Measurements from ENCODE around the gene KRI1. TPM values are rescaled to one million over a fixed set of nuclear protein-coding genes. Genes with fewer than 3 reads are reported as not detected.

The KRI1 gene
- total RNA-seq, 1 donor from 2014 or later = 9.6 TPM

- no peak for DNase-seq
Observed at GRCh38 chr19:10517760-10518443, 47.9 kb downstream of the KRI1 start.

DNA sequence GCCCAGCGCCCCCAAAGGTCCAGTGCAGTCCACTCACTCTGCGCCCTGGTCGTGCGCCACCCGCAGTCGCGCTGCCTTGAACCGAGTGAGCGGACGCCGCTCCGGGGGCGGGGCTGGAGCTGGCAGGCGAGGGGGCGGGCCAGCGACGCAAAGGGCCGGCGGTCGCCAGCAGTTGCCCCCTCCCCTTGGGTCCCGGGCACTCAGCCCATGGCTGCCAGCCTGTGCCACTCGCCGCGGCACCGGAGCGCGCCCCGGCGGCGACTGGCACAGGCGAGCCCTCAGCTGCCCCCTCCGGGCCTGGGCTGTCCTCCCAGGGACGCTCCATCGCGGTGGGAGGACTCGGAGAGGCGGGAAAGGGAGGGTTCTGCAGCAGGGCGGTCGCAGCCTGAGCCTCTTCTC is 48.5 kb downstream of the KRI1 start, which contains the start of gene S1PR5:
Gene S1PR5, minus strand, starts transcription at position 87 of the 399 bp plus-strand sequence. CDS start 2,436 bp downstream, outside the sequence.
- DNase-seq = no peak

GRCh38 chr19:10516671-10517286 is 49.0 kb downstream of the KRI1 start:
- no peak for DNase-seq

DNA sequence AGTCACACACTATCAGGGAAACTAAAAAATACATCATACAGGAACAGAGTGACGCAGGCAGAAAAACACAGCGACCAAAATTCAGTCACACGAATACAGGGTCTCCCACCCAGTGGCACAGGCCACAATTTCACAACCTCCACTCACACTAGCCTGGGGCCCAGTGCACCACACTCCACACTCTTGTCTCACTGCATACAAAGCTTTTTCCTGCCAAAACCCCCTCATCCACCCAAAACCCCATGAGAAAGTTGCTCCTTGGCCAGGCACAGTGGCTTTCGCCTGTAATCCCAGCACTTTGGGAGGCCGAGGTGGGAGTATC is 49.8 kb downstream of the KRI1 start:
- DNase-seq = no peak

DNA sequence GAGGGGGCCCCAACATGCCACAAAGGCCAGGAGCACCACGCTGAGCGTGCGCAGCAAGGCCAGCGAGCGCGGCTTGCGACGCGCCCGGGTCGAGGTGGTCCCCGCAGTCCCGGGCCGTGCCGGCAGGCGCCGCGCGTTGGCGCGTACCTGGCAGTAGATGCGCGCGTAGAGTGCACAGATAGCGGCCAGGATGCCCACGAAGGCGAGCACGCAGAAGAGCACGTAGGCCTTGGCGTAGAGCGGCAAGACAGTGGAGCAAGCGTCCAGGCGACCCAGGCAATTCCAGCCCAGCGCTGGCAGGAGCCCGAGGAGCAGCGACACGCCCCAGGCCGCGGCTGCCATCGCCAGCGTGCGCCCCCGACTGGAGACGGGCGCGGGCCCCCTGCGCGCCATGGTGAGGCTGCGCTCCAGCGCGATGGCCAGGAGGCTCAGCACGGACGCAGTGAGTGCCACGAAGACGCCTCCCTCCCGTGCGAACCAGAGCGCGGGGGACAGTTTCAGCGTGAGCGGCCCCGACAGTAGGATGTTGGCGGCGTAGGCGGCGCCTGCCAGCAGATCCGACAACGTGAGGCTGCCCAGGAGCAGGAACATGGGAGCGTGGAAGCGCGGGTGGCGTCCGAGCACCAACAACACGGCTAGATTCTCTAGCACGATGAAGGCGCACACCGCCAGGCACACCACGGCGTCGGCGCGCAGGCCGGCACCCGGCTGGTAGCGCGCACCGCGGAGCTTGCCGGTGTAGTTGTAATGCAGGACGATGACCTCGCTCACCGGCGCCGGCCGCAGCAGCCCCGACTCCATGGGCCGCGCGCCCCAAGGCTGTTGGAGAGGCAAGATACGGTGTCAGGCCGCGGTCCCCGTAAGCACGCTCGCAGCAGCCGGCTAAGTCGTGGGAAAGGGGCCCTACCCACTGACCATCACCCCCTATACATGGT is 51.3 kb downstream of the KRI1 start:
- no peak for DNase-seq

DNA sequence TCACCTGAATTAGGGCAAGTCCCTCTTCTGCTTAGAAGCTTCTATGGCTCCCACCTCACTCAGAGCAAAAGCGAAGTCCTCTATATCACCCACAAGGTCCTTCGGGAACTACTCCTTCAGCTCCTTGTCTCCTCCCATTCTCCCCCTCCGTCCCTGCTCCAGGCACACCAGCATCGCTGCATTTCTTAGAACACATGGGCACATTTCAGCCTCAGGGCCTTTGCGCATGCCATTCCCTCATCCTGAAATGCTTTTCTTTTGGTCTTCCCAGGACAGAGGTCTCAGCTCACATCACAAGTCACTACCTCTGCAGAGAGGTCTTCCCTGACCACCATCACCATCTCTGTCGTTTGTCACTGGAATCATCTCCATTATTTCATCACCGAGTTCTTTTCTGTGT is 52.6 kb downstream of the KRI1 start:
- DNase-seq = no peak

DNA sequence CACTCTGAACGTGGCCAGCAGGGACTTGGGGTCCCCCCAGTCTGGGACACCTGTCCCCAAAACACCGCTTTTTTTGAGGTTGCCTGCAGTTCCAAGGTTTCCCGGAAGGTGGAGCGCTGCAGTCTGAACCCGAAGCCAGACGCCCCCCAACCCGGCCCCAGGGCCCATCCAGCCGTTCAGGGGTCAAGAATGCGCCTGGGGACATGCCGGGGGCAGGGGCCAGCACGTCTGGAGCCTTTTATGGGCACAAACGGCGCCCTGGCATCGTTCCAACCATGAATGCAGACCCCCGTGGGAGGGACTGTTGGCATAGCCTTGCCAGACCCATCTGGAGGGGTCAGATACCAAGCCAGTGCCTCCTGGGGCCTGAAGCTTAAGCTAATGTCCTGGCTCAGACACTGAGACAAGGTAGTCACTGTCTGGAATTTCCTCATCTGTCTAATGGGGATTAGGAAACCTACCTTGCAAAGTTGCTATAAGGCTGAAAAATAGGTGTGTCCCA is 55.5 kb downstream of the KRI1 start:
- DNase-seq = no peak

DNA sequence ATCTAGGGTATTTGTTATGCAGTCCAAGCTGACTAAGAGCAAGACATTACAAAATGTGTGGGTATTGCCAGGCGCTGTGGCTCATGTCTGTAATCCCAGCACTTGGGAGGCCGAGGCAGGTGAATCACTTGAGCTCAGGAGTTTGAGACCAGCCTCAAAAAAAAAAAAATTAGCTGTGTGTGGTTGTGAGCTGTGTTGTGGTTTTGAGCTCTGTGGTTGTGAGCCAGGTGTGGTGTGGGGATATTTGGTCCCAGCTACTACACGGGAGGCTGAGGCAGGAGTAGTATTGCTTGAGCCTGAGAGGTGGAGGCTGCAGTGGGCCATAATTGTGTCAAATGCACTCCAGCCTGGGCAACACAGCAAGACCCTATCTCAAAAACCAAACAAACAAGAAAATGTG is 57.1 kb downstream of the KRI1 start:
- no peak for DNase-seq

- no peak for DNase-seq
Observed at GRCh38 chr19:10508036-10508435, 57.8 kb downstream of the KRI1 start.

GRCh38 chr19:10505583-10506229 is 60.1 kb downstream of the KRI1 start:
- DNase-seq = peak; percentile 74

Small RNAs within 50 kb of the gene (small RNA-seq; reads per million reads assigned to genes)
- gene MIR1238 (ENCODE audit: low replicate concordance) (not detected), gene RNU7-140P (ENCODE audit: low replicate concordance) (not detected)

Other genes starting within 250 kb of the KRI1 start
- gene FDX2, start 250.0 kb downstream of the KRI1 start, total RNA-seq = 9.1 TPM
- gene RAVER1, start 232.5 kb downstream of the KRI1 start, total RNA-seq = 13.8 TPM
- gene ICAM3, start 226.4 kb downstream of the KRI1 start, total RNA-seq = 2.7 TPM
- 60.3 TPM for gene TYK2, start 185.4 kb downstream of the KRI1 start, total RNA-seq
- gene CDC37, start 162.5 kb downstream of the KRI1 start, total RNA-seq = 138 TPM
- 4.7 TPM for gene PDE4A, start 145.5 kb downstream of the KRI1 start, total RNA-seq
- 67.5 TPM for gene KEAP1, start 62.7 kb downstream of the KRI1 start, total RNA-seq
- 2.7 TPM for gene S1PR5, start 48.6 kb downstream of the KRI1 start, total RNA-seq
- gene ATG4D, start 22.1 kb downstream of the KRI1 start, total RNA-seq = 25.8 TPM
- gene CDKN2D, start 3.0 kb upstream of the KRI1 start, total RNA-seq = 13.1 TPM
- gene AP1M2, start 21.3 kb upstream of the KRI1 start, total RNA-seq = 13.8 TPM
- gene SLC44A2, start 59.5 kb upstream of the KRI1 start, total RNA-seq = 84.8 TPM
- 160 TPM for gene ILF3, start 88.3 kb upstream of the KRI1 start, total RNA-seq
- 21.5 TPM for gene QTRT1, start 135.4 kb upstream of the KRI1 start, total RNA-seq
- 114 TPM for gene DNM2, start 152.1 kb upstream of the KRI1 start, total RNA-seq